HepG2 (cell line): ENCODE data around the gene TCOF1. TPM values are rescaled to one million over a fixed set of nuclear protein-coding genes. Genes with fewer than 3 reads are reported as not detected.
A peak's percentile ranks its signal among the peaks of the same experiment; 100 is the strongest.

Experiments
- ATAC-seq: fragments of 200-7000 bp; cut with Tn5 transposase; 3 replicates; pipeline ENCODE4 v1.9.1; 2020; ENCODE audit warnings: mild to moderate bottlenecking, moderate library complexity
- BruUV-seq: library from RNA; stranded (reverse); fragments of 400-500 nt; replicated peaks from 2 replicates; lab custom pipeline; 2021; lab: Mats Ljungman, UMichigan
- CTCF ChIA-PET: fragments of 300-600 bp; formaldehyde crosslinking; extraction: SDS; loops from one replicate; lab custom pipeline; 2021; ENCODE audit warnings: low total read pairs, inconsistent platforms, low intra/inter-chr PET ratio; lab: Yijun Ruan, JAX
- POLR2A ChIA-PET: fragments of 350-600 bp; sonication (Branson Sonifier 250); formaldehyde crosslinking; loops from one replicate; lab custom pipeline; 2020; ENCODE audit warnings: antibody characterized with exemption, inconsistent platforms; lab: Yijun Ruan, JAX
- DNase-seq: peaks from one replicate; pipeline ENCODE4 v3.0.0-alpha.2; 2015; ENCODE audit warnings: low spot score
- FAIRE-seq: peaks from 3 replicates; lab custom pipeline; 2011; peaks lifted over from hg19 to GRCh38; lab: Jason Lieb, UNC
- H2AFZ ChIP-seq: one replicate; pipeline ENCODE4 v1.6.1; 2011; ENCODE audit warnings: low read length, inconsistent platforms
- H3K27ac ChIP-seq: fragments of 300-600 bp; 3 replicates; pipeline ENCODE4 v1.8.0; 2011; ENCODE audit warnings: mixed run types, mild to moderate bottlenecking, mixed read lengths, low read length, inconsistent platforms; ENCODE audit not compliant: insufficient read depth; ENCODE audit errors: extremely low read length
- H3K27me3 ChIP-seq, 2 experiments: fragments of 200-600 bp in 1 of 2; 2 replicates in 1 of 2; 3 replicates in 1 of 2; pipeline versions ENCODE4 v1.6.0 to v1.8.0; 2011; ENCODE audit warnings: low read length in 2 of 2, mild to moderate bottlenecking in 2 of 2, moderate library complexity in 2 of 2, inconsistent platforms in 1 of 2; ENCODE audit not compliant: insufficient read depth in 2 of 2, control insufficient read depth in 1 of 2
- H3K36me3 ChIP-seq, 2 experiments: fragments of 200-600 bp in 1 of 2; replicated peaks in 1 of 2; 2 replicates in 1 of 2; 3 replicates in 1 of 2; pipeline versions ENCODE4 v1.5.1 to v1.8.0; 2011; ENCODE audit warnings: low read length in 2 of 2, inconsistent platforms in 1 of 2; ENCODE audit not compliant: insufficient read depth in 2 of 2, control insufficient read depth in 1 of 2
- H3K4me1 ChIP-seq: 2 replicates; pipeline ENCODE4 v1.5.1; 2012; ENCODE audit warnings: low read length, inconsistent platforms; ENCODE audit not compliant: insufficient read depth
- H3K4me2 ChIP-seq: 2 replicates; pipeline ENCODE4 v1.6.0; 2011; ENCODE audit warnings: low read depth, low read length, inconsistent platforms
- H3K4me3 ChIP-seq, 3 experiments: fragments of 200-600 bp in 1 of 3; sonication (generic), shearing (Covaris generic) in 1 of 3; replicated peaks in 1 of 3; 2 replicates each; pipeline ENCODE4 v1.5.1; 2011 to 2016; ENCODE audit warnings: low read length in 3 of 3, inconsistent platforms in 2 of 3, low read depth in 2 of 3, mild to moderate bottlenecking in 2 of 3, control low read depth in 1 of 3, mixed read lengths in 1 of 3; ENCODE audit not compliant: insufficient read depth in 1 of 3
- H3K79me2 ChIP-seq: one replicate; pipeline ENCODE4 v1.6.1; 2011; ENCODE audit warnings: low read length, inconsistent platforms; ENCODE audit not compliant: insufficient read depth
- H3K9ac ChIP-seq: 2 replicates; pipeline ENCODE4 v1.6.0; 2011; ENCODE audit warnings: mild to moderate bottlenecking, low read depth, low read length, inconsistent platforms; ENCODE audit not compliant: insufficient read depth
- H3K9me3 ChIP-seq: 2 replicates; pipeline ENCODE4 v1.5.1; 2012; ENCODE audit warnings: mild to moderate bottlenecking, low read length
- H4K20me1 ChIP-seq: 2 replicates; pipeline ENCODE4 v1.6.0; 2011; ENCODE audit warnings: inconsistent platforms, mild to moderate bottlenecking, low read length, moderate library complexity; ENCODE audit not compliant: insufficient read depth
- ARNT ChIP-seq: fragments of 450-650 bp; IDR thresholded peaks from 2 replicates; pipeline ENCODE4 v1.6.1; 2017
- ATF1 ChIP-seq: IDR thresholded peaks from 2 replicates; pipeline ENCODE4 v1.6.1; 2016; ENCODE audit warnings: mild to moderate bottlenecking, control low read depth
- BHLHE40 ChIP-seq: IDR thresholded peaks from 2 replicates; pipeline ENCODE4 v1.6.1; 2011; ENCODE audit warnings: low read length, improper control_type of control experiment
- DR1 ChIP-seq: sonication (generic); formaldehyde crosslinking; IDR thresholded peaks from 2 replicates; pipeline ENCODE4 v1.8.0; 2021; ENCODE audit warnings: mild to moderate bottlenecking, missing genetic modification reagents, inconsistent platforms
- GLMP ChIP-seq: sonication (generic); formaldehyde crosslinking; IDR thresholded peaks from 2 replicates; pipeline ENCODE4 v1.9.0; 2021; ENCODE audit warnings: missing genetic modification reagents, mild to moderate bottlenecking, borderline replicate concordance
- GTF3A ChIP-seq: sonication (generic); formaldehyde crosslinking; conservative IDR thresholded peaks from 2 replicates; pipeline ENCODE4 v1.4.0; 2020; ENCODE audit warnings: mild to moderate bottlenecking, missing genetic modification reagents
- HOXD1 ChIP-seq: sonication (generic); formaldehyde crosslinking; IDR thresholded peaks from 2 replicates; pipeline ENCODE4 v1.5.0; 2020; ENCODE audit warnings: missing genetic modification reagents
- MAF1 ChIP-seq: sonication (generic); formaldehyde crosslinking; IDR thresholded peaks from 2 replicates; pipeline ENCODE4 v1.5.0; 2020; ENCODE audit warnings: missing genetic modification reagents, borderline replicate concordance
- NFYB ChIP-seq: sonication (generic); formaldehyde crosslinking; IDR thresholded peaks from 2 replicates; pipeline ENCODE4 v1.4.0; 2020; ENCODE audit warnings: missing genetic modification reagents
- POGK ChIP-seq: sonication (generic); formaldehyde crosslinking; conservative IDR thresholded peaks from 2 replicates; pipeline ENCODE4 v1.8.0; 2022; ENCODE audit warnings: mild to moderate bottlenecking, moderate library complexity, missing genetic modification reagents
- RARG ChIP-seq: sonication (generic); formaldehyde crosslinking; IDR thresholded peaks from 2 replicates; pipeline ENCODE4 v1.4.0; 2020; ENCODE audit warnings: low read depth, mild to moderate bottlenecking, missing genetic modification reagents
- RFX5 ChIP-seq: IDR thresholded peaks from 2 replicates; pipeline ENCODE4 v1.6.1; 2011; ENCODE audit warnings: low read depth, low read length, improper control_type of control experiment
- RFXANK ChIP-seq: IDR thresholded peaks from 2 replicates; pipeline ENCODE4 v1.6.1; 2016
- RFXAP ChIP-seq: sonication (generic); formaldehyde crosslinking; IDR thresholded peaks from 2 replicates; pipeline ENCODE4 v1.4.0; 2020; ENCODE audit warnings: missing genetic modification reagents, borderline replicate concordance
- ZFP36L2 ChIP-seq: sonication (generic); formaldehyde crosslinking; IDR thresholded peaks from 2 replicates; pipeline ENCODE4 v1.4.0; 2020; ENCODE audit warnings: missing genetic modification reagents
- ZNF160 ChIP-seq: sonication (generic); formaldehyde crosslinking; IDR thresholded peaks from 2 replicates; pipeline ENCODE4 v1.8.0; 2022; ENCODE audit warnings: mild to moderate bottlenecking, inconsistent platforms, missing genetic modification reagents
- ZNF256 ChIP-seq: sonication (generic); formaldehyde crosslinking; conservative IDR thresholded peaks from 2 replicates; pipeline ENCODE4 v1.4.0; 2020; ENCODE audit warnings: missing genetic modification reagents
- ZNF441 ChIP-seq: sonication (generic); formaldehyde crosslinking; IDR thresholded peaks from 2 replicates; pipeline ENCODE4 v1.7.0; 2021; ENCODE audit warnings: missing genetic modification reagents, borderline replicate concordance
- ZNF576 ChIP-seq: sonication (generic); formaldehyde crosslinking; IDR thresholded peaks from 2 replicates; pipeline ENCODE4 v1.4.0; 2020; ENCODE audit warnings: mild to moderate bottlenecking, missing genetic modification reagents
- WGBS: methylation state at CpG from one replicate; pipeline ENCODE4 v1.1.6; 2017; ENCODE audit warnings: low lambda C conversion rate; 5-methylcytosine and 5-hydroxymethylcytosine counted together
- in situ Hi-C: cut with HindIII; loops from 2 replicates; pipeline ENCODE4 v1.10.0; 2017; ENCODE audit warnings: low pct_unique_long_range_greater_than_20kb; ENCODE audit not compliant: extremely low pct_ligation_motif_present
- intact Hi-C: fragments of 100-400 bp; cut with micrococcal nuclease; formaldehyde crosslinking; loops from one replicate; pipeline ENCODE4 v1.10.0; 2022; ENCODE audit not compliant: unreplicated experiment
- polyA plus RNA-seq, 8 experiments: library from polyadenylated mRNA; depleted of rRNA in 3 of 8; stranded (reverse) in 7 of 8; unstranded in 1 of 8; fragments of >200 nt; fragmentation: Illumina TruSeq in 4 of 8; extraction: Trizol in 4 of 8; gene quantifications; 2 replicates each; pipeline versions ENCODE4 v1.2.1 to v1.2.3, GENCODE V29; 2011 to 2016; ENCODE audit warnings: low read depth in 4 of 8, missing spikeins in 1 of 8, mixed read lengths in 1 of 8; ENCODE audit not compliant: insufficient read depth in 1 of 8
- total RNA-seq, 5 experiments: library from RNA; depleted of rRNA; stranded (reverse); fragments of >200 nt; fragmentation: Illumina TruSeq; extraction: Trizol; gene quantifications; 2 replicates each; pipeline ENCODE4 v1.2.3, GENCODE V29; 2016; ENCODE audit warnings: low read depth in 1 of 5

Gene TCOF1
- total and polyA plus RNA-seq, 2 of the 13 experiments (the other 11 are each of a cell fraction or from before 2014, with no cell fraction given), result 10.1 to 41.6 TPM

GRCh38 chr5:150408231-150408943 lies 50.9 kb downstream of the TCOF1 start (continued):
- no peak for TF ChIP-seq ZNF576

GRCh38 chr5:150409638-150410523 lies 52.4 kb downstream of the TCOF1 start:
- ChIA-PET POLR2A (interaction anchor here (0.9 to 3.8 kb wide), 8 partner anchors 7 to 40 kb away, joined by 3 to 31 read pairs (median 4); partner anchors contain the start of gene RPS14), CTCF (no interaction called here)
- Histone ChIP-seq H3K9ac (no peak overlapping the region), H2AFZ (no peak overlapping the region), H3K4me3 (peak overlapping the region in 1 of 3 experiments; percentile 12; a peak in 1 of 6 replicates), H3K36me3 (peaks cover 3 to 12% of the 10 kb centered on the region in 2 experiments; a peak in 3 of 5 replicates), H3K4me1 (peaks cover 38% of the 10 kb centered on the region), H3K4me2 (peak overlapping the region; percentile 61), H3K79me2 (peaks cover 5% of the 10 kb centered on the region), H3K27me3 (no peaks in the 10 kb centered on the region), H3K9me3 (no peaks in the 10 kb centered on the region), H3K27ac (no peak overlapping the region), H4K20me1 (no peaks in the 10 kb centered on the region)
- in situ Hi-C loops (no loop called here), intact Hi-C loops (no loop called here)
- WGBS, result 47% methylated on average over 15 of the region's 15 CpGs
- peak; percentile 77 for DNase-seq
- peak; percentile 83 for ATAC-seq
- peak; percentile 73 for FAIRE-seq
- no TSS peak for BruUV-seq
- TF ChIP-seq RARG (CRISPR knock-in tag) (no peak), GLMP (CRISPR knock-in tag) (no peak), HOXD1 (CRISPR knock-in tag) (no peak), NFYB (CRISPR knock-in tag) (peak; percentile 79), RFXANK (CRISPR knock-in tag) (peak; percentile 99), ZNF160 (CRISPR knock-in tag) (no peak), POGK (CRISPR knock-in tag) (no peak), DR1 (CRISPR knock-in tag) (no peak), MAF1 (CRISPR knock-in tag) (no peak), ZNF441 (0 out of 2 replicates have a peak, but pooled peaks have one; percentile 14), BHLHE40 (peak; percentile 45; the same call in 1 of the 2 replicates), GTF3A (CRISPR knock-in tag) (no peak), ZFP36L2 (CRISPR knock-in tag) (no peak), RFXAP (peak; percentile 100), ZNF256 (CRISPR knock-in tag) (no peak), RFX5 (peak; percentile 99), ATF1 (CRISPR knock-in tag) (peak; percentile 85), ARNT (no peak)
